Glomerular endothelial cell (primary cell): ENCODE results near the gene HS1BP3. TPM values are rescaled to one million over a fixed set of nuclear protein-coding genes. Genes with fewer than 3 reads are reported as not detected.

Experiments
- DNase-seq: peaks from one replicate; pipeline ENCODE4 v3.0.0-alpha.2; 2011; ENCODE audit warnings: low read depth, low spot score; ENCODE audit errors: extremely low read depth
- total RNA-seq: library from RNA; depleted of rRNA; stranded (reverse); fragments of >200 nt; gene quantifications from 2 replicates; pipeline ENCODE4 v1.2.3, GENCODE V29; 2015

HS1BP3 gene
- total RNA-seq, 1 donor from 2014 or later: 52.3 TPM

GRCh38 chr2:20606198-20606597 lies 44.7 kb downstream of the HS1BP3 start:
- no peak for DNase-seq

- no peak for DNase-seq
Observed at GRCh38 chr2:20604951-20605381, 45.9 kb downstream of the HS1BP3 start.

- no peak for DNase-seq
Observed at GRCh38 chr2:20604401-20604911, 46.4 kb downstream of the HS1BP3 start.

- DNase-seq: no peak
Observed at GRCh38 chr2:20603791-20604190, 47.1 kb downstream of the HS1BP3 start.

GRCh38 chr2:20602803-20603202 lies 48.1 kb downstream of the HS1BP3 start:
- no peak for DNase-seq

GRCh38 chr2:20600756-20601325 lies 50.1 kb downstream of the HS1BP3 start:
- no peak for DNase-seq

- DNase-seq: no peak
Observed at GRCh38 chr2:20599861-20600461, 50.9 kb downstream of the HS1BP3 start.

- DNase-seq: no peak
Observed at GRCh38 chr2:20599001-20599600, 51.8 kb downstream of the HS1BP3 start.

GRCh38 chr2:20597860-20598183 lies 53.1 kb downstream of the HS1BP3 start:
- no peak for DNase-seq

- no peak for DNase-seq
Observed at GRCh38 chr2:20596973-20597859, 53.7 kb downstream of the HS1BP3 start.

- no peak for DNase-seq
Observed at GRCh38 chr2:20596193-20596972, 54.5 kb downstream of the HS1BP3 start.

GRCh38 chr2:20595439-20596192 lies 55.3 kb downstream of the HS1BP3 start:
- no peak for DNase-seq

- no peak for DNase-seq
Observed at GRCh38 chr2:20594957-20595356, 55.9 kb downstream of the HS1BP3 start.

- no peak for DNase-seq
Observed at GRCh38 chr2:20594048-20594750, 56.7 kb downstream of the HS1BP3 start.

- no peak for DNase-seq
Observed at GRCh38 chr2:20593072-20594034, 57.5 kb downstream of the HS1BP3 start.

GRCh38 chr2:20592106-20593071 lies 58.5 kb downstream of the HS1BP3 start:
- no peak for DNase-seq
